Fibroblast of the aortic adventitia (primary cell): ENCODE results near the gene HDAC1. TPM values are rescaled to one million over a fixed set of nuclear protein-coding genes. Genes with fewer than 3 reads are reported as not detected.
"Not testable (repeated sequence)": the region's sequence is repeated elsewhere in the genome, so short reads cannot be mapped to it uniquely, and the experiment has no call there.

Experiments
- DNase-seq: peaks from one replicate; pipeline ENCODE4 v3.0.0-alpha.2; 2010; ENCODE audit warnings: low read depth
- H3K4me3 ChIP-seq: 2 replicates; pipeline ENCODE4 v1.5.1; 2011; ENCODE audit warnings: low read depth, mild to moderate bottlenecking, control low read depth, low read length, moderate library complexity
- CTCF ChIP-seq: IDR thresholded peaks from 2 replicates; pipeline ENCODE4 v1.5.1; 2011; ENCODE audit warnings: mild to moderate bottlenecking, low read length, control low read depth, inconsistent platforms; ENCODE audit not compliant: insufficient read depth
- total RNA-seq: library from RNA; depleted of rRNA; stranded (reverse); fragments of >200 nt; gene quantifications from 2 replicates; pipeline ENCODE4 v1.2.3, GENCODE V29; 2012; ENCODE audit warnings: low replicate concordance

Gene HDAC1
- total RNA-seq, 1 donor, result 42.9 TPM

- DNase-seq, result no peak
- no peak overlapping the region for H3K4me3 ChIP-seq
- TF ChIP-seq CTCF, result no peak
These were observed 16.5 kb upstream of the HDAC1 start for GRCh38 chr1:32275424-32275823.

- no peak overlapping the region for H3K4me3 ChIP-seq
- TF ChIP-seq CTCF, result no peak
- DNase-seq, result no peak
These were observed 15.7 kb upstream of the HDAC1 start for GRCh38 chr1:32276032-32276782.

- not testable (repeated sequence) for DNase-seq, H3K4me3 ChIP-seq
These were observed 7.1 kb upstream of the HDAC1 start for GRCh38 chr1:32284777-32285176.

- DNase-seq, result no peak
- TF ChIP-seq CTCF, result no peak
- no peak overlapping the region for H3K4me3 ChIP-seq
These were observed 6.2 kb upstream of the HDAC1 start for GRCh38 chr1:32285658-32286057.

- DNase-seq, result no peak
- H3K4me3 ChIP-seq, result no peak overlapping the region
- no peak for TF ChIP-seq CTCF
These were observed 5.1 kb upstream of the HDAC1 start for GRCh38 chr1:32286763-32287162.

- no peak for DNase-seq
- no peak for TF ChIP-seq CTCF
These were observed 2.6 kb upstream of the HDAC1 start for GRCh38 chr1:32289256-32289655.

GRCh38 chr1:32291145-32291707 is 657 bp upstream of the HDAC1 start:
- DNase-seq, result peak; percentile 44
- peak overlapping the region; percentile 92 for H3K4me3 ChIP-seq
- no peak for TF ChIP-seq CTCF

More at GRCh38 chr1:32289256-32289655, 2.6 kb upstream of the HDAC1 start:
- H3K4me3 ChIP-seq, result no peak overlapping the region

GRCh38 chr1:32298211-32298610 is 6.3 kb downstream of the HDAC1 start:
- not testable (repeated sequence) for DNase-seq, H3K4me3 ChIP-seq
